ENCODE results near the gene MDFIC.

DNA sequence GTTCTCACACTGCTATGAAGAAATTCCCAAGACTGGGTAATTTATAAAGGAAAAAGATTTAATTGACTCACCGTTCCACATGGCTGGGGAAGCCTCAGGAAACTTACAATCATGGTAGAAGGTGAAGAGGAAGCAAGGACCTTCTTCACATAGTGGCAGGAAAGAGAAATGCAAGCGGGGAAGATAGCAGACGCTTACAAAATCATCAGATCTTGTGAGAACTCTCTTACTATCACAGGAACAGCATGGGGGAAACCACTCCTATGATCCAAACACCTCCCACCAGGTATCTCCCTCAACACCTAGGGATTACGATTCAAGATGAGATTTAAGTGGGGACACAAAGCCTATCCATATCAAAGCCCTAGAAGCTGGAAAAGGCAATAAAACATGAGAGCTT is 130.8 kb downstream of the MDFIC start:
- TF ChIP-seq, protein P1, sequence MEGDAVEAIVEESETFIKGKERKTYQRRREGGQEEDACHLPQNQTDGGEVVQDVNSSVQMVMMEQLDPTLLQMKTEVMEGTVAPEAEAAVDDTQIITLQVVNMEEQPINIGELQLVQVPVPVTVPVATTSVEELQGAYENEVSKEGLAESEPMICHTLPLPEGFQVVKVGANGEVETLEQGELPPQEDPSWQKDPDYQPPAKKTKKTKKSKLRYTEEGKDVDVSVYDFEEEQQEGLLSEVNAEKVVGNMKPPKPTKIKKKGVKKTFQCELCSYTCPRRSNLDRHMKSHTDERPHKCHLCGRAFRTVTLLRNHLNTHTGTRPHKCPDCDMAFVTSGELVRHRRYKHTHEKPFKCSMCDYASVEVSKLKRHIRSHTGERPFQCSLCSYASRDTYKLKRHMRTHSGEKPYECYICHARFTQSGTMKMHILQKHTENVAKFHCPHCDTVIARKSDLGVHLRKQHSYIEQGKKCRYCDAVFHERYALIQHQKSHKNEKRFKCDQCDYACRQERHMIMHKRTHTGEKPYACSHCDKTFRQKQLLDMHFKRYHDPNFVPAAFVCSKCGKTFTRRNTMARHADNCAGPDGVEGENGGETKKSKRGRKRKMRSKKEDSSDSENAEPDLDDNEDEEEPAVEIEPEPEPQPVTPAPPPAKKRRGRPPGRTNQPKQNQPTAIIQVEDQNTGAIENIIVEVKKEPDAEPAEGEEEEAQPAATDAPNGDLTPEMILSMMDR (IDR thresholded peaks at IDR 0.05) = no peak
- TF ChIP-seq POLR2A (IDR thresholded peaks at IDR 0.05) = no peak

Measured in thyroid gland (tissue), 4 donors.